ENCODE measurements around the gene TCAIM. TPM values are rescaled to one million over a fixed set of nuclear protein-coding genes. Genes with fewer than 3 reads are reported as not detected.
A peak's percentile ranks its signal among the peaks of the same experiment; 100 is the strongest.

TCAIM gene
- total RNA-seq, 1 donor from 2014 or later, result 22.4 TPM

DNA sequence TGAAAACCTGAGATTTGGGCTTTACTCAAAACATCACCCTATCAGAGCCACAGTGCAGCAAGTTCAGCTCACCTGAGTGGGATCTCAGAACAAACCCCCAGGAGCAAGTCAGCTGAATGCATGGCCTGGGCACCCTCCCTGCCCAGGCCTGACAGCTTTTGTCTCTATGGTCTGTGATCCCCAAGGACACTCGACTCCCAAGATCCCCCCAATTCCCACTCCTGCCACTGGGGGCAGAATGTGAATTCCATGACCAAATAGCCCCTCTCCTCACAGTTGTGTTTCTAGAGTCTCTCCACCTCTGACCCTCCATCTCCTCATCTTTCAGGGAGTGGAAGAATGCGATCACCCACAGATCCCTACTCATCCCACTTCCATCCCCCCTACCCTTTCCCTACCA, 80.0 kb downstream of the TCAIM start:
- no peak for DNase-seq (ENCODE audit: extremely low spot score, unreplicated experiment)
- Mint-ChIP-seq H3K27ac (no peak overlapping the region), H3K9me3 (peaks cover 7% of the 10 kb centered on the region), H3K27me3 (no peaks in the 10 kb centered on the region), H3K36me3 (no peaks in the 10 kb centered on the region), H3K4me1 (ENCODE audit: unreplicated experiment) (no peaks in the 10 kb centered on the region), H3K4me3 (no peak overlapping the region)
- TF ChIP-seq, protein P1, sequence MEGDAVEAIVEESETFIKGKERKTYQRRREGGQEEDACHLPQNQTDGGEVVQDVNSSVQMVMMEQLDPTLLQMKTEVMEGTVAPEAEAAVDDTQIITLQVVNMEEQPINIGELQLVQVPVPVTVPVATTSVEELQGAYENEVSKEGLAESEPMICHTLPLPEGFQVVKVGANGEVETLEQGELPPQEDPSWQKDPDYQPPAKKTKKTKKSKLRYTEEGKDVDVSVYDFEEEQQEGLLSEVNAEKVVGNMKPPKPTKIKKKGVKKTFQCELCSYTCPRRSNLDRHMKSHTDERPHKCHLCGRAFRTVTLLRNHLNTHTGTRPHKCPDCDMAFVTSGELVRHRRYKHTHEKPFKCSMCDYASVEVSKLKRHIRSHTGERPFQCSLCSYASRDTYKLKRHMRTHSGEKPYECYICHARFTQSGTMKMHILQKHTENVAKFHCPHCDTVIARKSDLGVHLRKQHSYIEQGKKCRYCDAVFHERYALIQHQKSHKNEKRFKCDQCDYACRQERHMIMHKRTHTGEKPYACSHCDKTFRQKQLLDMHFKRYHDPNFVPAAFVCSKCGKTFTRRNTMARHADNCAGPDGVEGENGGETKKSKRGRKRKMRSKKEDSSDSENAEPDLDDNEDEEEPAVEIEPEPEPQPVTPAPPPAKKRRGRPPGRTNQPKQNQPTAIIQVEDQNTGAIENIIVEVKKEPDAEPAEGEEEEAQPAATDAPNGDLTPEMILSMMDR (conservative IDR thresholded peaks at IDR 0.05), result peak; percentile 53

DNA sequence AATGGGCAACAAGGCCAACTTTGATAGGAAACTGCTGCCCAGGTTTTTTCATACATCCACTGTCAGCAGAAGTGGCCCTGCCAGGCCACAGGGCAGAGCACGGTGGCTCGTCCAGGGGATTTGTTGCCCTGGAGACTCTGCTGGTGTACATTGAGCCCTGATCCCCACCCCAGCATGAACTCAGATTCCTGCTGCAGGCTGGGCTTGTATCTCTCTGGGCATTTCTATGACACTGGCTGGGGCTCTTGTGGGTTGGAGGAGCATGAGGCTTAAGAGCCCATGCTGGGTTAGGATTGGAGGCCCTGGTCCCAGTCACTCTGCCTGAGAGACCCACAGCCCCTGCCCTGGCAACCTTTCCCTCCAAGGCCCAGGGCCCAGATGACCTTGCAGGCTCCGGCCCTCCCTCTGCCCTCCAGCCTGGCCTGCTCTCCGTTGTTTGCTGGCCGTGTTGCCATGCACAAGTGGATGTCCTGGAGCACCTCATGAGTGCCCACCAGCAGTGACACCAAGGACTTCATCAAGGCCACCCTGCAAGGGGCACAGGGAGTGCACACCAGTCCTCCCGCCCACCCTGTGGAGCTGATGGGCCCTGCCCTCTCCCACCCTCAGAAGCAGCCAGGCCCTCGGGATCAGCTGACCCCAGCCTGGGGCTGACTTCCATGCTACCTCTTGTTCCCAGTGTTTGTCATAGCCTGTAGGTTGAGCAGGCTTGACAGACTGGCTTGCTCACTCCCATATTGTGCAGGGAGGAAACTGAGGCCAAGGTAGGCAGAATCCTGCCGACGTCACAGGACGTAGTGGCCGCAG, 80.8 kb downstream of the TCAIM start:
- TF ChIP-seq, protein P1 (conservative IDR thresholded peaks at IDR 0.05), result no peak
- Mint-ChIP-seq H3K9me3 (peaks cover 7% of the 10 kb centered on the region), H3K36me3 (no peaks in the 10 kb centered on the region), H3K4me1 (ENCODE audit: unreplicated experiment) (no peaks in the 10 kb centered on the region), H3K27ac (no peak overlapping the region), H3K4me3 (no peak overlapping the region), H3K27me3 (no peaks in the 10 kb centered on the region)
- no peak for DNase-seq (ENCODE audit: extremely low spot score, unreplicated experiment)

DNA sequence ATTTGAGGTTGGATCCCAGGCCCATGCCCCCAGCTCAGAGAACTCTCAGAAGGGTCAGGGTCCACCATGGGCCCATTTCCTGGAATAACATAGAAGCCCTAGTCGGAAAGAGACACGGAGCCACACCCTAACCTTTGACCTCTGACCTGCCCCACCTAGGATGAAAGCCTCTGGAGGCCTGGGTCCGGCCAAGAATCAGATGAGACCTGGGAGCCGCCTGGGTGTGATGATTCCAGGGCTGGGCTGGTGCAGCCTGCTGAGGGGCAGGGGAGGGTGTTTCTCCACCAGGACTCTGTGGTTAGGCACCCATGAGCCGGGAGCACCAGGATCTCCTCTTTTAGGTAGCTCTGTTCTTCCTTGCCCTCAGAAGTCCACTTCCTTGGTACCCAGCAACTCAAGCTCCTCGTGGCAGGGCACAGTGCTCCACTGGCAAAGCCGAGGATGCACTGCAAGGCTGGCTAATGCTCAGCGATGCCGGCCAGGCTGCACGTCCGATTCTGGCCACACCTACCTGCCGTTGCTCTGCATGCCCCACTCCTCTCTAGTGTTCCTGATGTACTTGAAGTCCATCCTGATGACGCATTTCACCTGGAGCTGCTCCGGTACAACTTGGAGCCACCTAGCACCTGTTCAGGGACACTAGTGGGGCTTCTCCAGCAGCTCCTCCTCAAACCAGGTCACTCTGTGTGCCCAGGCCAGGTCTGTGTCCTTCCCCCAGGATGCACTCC, 81.5 kb downstream of the TCAIM start:
- TF ChIP-seq, protein P1 (conservative IDR thresholded peaks at IDR 0.05), result no peak
- no peak for DNase-seq (ENCODE audit: extremely low spot score, unreplicated experiment)
- no peaks in the 10 kb centered on the region for H3K36me3 Mint-ChIP-seq
- H3K4me3 Mint-ChIP-seq, result no peak overlapping the region
- no peaks in the 10 kb centered on the region for H3K27me3 Mint-ChIP-seq
- H3K27ac Mint-ChIP-seq, result no peak overlapping the region
- H3K4me1 Mint-ChIP-seq (ENCODE audit: unreplicated experiment), result no peaks in the 10 kb centered on the region
- H3K9me3 Mint-ChIP-seq, result peaks cover 7% of the 10 kb centered on the region

DNA sequence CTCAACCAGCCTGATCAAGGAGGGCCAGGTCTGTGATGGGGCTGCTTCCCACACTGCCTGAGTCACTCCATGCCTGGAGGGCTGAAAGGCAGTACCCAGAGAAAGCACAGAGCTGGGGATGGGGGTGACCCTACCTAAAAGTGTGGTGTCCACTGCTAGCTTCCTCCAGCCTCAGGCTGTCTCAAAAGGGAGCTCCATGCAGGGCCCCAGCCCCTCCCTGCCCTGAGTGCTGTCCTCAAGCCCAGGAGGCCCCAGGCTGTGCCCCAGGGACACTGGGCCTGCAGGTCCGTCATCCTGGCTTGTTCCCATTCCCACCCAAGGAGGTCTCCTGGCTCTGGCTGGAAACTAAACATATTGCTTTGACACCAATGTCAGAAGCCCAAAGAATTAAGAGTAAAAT, 82.1 kb downstream of the TCAIM start:
- TF ChIP-seq, protein P1 (conservative IDR thresholded peaks at IDR 0.05), result no peak
- no peak overlapping the region for H3K27ac Mint-ChIP-seq
- no peaks in the 10 kb centered on the region for H3K27me3 Mint-ChIP-seq
- no peaks in the 10 kb centered on the region for H3K36me3 Mint-ChIP-seq
- no peaks in the 10 kb centered on the region for H3K4me1 Mint-ChIP-seq (ENCODE audit: unreplicated experiment)
- DNase-seq (ENCODE audit: extremely low spot score, unreplicated experiment), result no peak
- no peak overlapping the region for H3K4me3 Mint-ChIP-seq
- H3K9me3 Mint-ChIP-seq, result peaks cover 7% of the 10 kb centered on the region

DNA sequence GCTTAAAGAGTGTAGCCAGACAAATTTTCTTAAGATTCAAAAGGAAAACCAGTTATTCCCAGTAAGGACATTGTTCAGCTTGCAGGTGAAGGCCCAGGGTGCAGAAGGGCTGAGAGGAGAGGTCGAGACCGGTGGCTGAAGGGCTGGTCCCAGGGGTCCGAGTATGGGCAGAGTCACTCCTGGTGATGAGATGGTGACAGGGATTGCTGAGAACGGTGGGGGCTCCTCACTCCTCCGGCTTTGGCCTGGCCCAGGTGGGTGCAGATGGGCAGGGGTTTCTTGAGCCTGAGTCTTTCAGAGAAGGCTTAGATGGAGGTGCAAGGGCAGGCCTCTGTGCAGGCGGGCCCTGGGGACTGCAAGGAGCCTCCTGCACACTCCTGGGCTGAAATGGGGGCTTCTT, 82.7 kb downstream of the TCAIM start:
- H3K4me1 Mint-ChIP-seq (ENCODE audit: unreplicated experiment), result no peaks in the 10 kb centered on the region
- H3K9me3 Mint-ChIP-seq, result peaks cover 7% of the 10 kb centered on the region
- no peak overlapping the region for H3K27ac Mint-ChIP-seq
- no peak for DNase-seq (ENCODE audit: extremely low spot score, unreplicated experiment)
- no peaks in the 10 kb centered on the region for H3K36me3 Mint-ChIP-seq
- H3K27me3 Mint-ChIP-seq, result no peaks in the 10 kb centered on the region
- TF ChIP-seq, protein P1 (conservative IDR thresholded peaks at IDR 0.05), result no peak
- H3K4me3 Mint-ChIP-seq, result no peak overlapping the region

All from type B pancreatic cell (in vitro differentiated cells).